MCF 10A (cell line): Measurements from ENCODE around the gene SARNP. TPM values are rescaled to one million over a fixed set of nuclear protein-coding genes. Genes with fewer than 3 reads are reported as not detected.
A peak's percentile ranks its signal among the peaks of the same experiment; 100 is the strongest.

Source experiments
- BruUV-seq: library from RNA; stranded (reverse); fragments of 400-500 nt; replicated peaks from 2 replicates; lab custom pipeline; 2021; lab: Mats Ljungman, UMichigan
- CTCF ChIA-PET: fragments of 300-600 bp; sonication (Branson Sonifier 250); formaldehyde crosslinking; extraction: SDS; loops from one replicate; lab custom pipeline; 2021; ENCODE audit warnings: antibody characterized with exemption, inconsistent platforms; lab: Yijun Ruan, JAX
- POLR2A ChIA-PET: fragments of 300-600, 350-650 bp; sonication (Branson Sonifier 250); formaldehyde crosslinking; extraction: SDS; loops from one replicate; lab custom pipeline; 2020; ENCODE audit warnings: antibody characterized with exemption, inconsistent platforms; lab: Yijun Ruan, JAX
- DNase-seq: peaks from one replicate; pipeline ENCODE4 v3.0.0-alpha.2; 2018; ENCODE audit not compliant: unreplicated experiment
- H3K27ac Mint-ChIP-seq: one replicate; pipeline ENCODE4 v1.8.0; 2022; ENCODE audit warnings: mild to moderate bottlenecking, low read depth, mixed read lengths; ENCODE audit not compliant: unreplicated experiment
- H3K27me3 Mint-ChIP-seq: one replicate; pipeline ENCODE4 v1.8.0; 2022; ENCODE audit warnings: mixed read lengths; ENCODE audit not compliant: insufficient read depth, unreplicated experiment
- H3K36me3 Mint-ChIP-seq: one replicate; pipeline ENCODE4 v1.8.0; 2022; ENCODE audit warnings: mild to moderate bottlenecking, moderate library complexity, mixed read lengths; ENCODE audit not compliant: insufficient read depth, unreplicated experiment
- H3K4me1 Mint-ChIP-seq: one replicate; pipeline ENCODE4 v1.8.0; 2022; ENCODE audit warnings: mixed read lengths; ENCODE audit not compliant: insufficient read depth, unreplicated experiment
- H3K4me3 Mint-ChIP-seq: one replicate; pipeline ENCODE4 v1.8.0; 2022; ENCODE audit warnings: mild to moderate bottlenecking, moderate library complexity, mixed read lengths; ENCODE audit not compliant: unreplicated experiment
- H3K9me3 Mint-ChIP-seq: one replicate; pipeline ENCODE4 v1.8.0; 2022; ENCODE audit warnings: mixed read lengths; ENCODE audit not compliant: unreplicated experiment
- CTCF ChIP-seq: fragments of 200-600 bp; IDR thresholded peaks from one replicate; pipeline ENCODE4 v1.8.0; 2022; ENCODE audit warnings: antibody characterized with exemption, mild to moderate bottlenecking; ENCODE audit not compliant: unreplicated experiment
- intact Hi-C: fragments of 100-400 bp; cut with micrococcal nuclease; formaldehyde crosslinking; loops from 2 replicates; pipeline ENCODE4 v1.14.1; 2022
- total RNA-seq: library from RNA; stranded (reverse); gene quantifications from 2 replicates; pipeline ENCODE4 v1.2.3, GENCODE V29; 2022

Gene SARNP
- total RNA-seq, 1 experiment from 2014 or later, result 61.1 TPM

GRCh38 chr12:55822228-55822627, 4.7 kb upstream of the SARNP start:
- H3K36me3 Mint-ChIP-seq, result peaks cover 50% of the 10 kb centered on the region
- POLR2A ChIA-PET, result interaction anchor here (8.3 kb wide), 1 partner anchor 107 kb away, joined by 207 read pairs; the partner anchor contains the start of genes DGKA and PYM1

GRCh38 chr12:55820679-55821078, 3.2 kb upstream of the SARNP start:
- H3K4me3 Mint-ChIP-seq, result no peak overlapping the region
- intact Hi-C loops, result no loop called here
- H3K36me3 Mint-ChIP-seq, result peaks cover 46% of the 10 kb centered on the region
- H3K27ac Mint-ChIP-seq, result no peak overlapping the region
- ChIA-PET POLR2A (interaction anchor here (0.6 to 8.3 kb wide), 8 partner anchors 10 to 233 kb away, joined by 3 to 207 read pairs (median 4); partner anchors contain the start of genes DGKA, DNAJC14 and PYM1), CTCF (interaction anchor here (0.6 to 2.6 kb wide), 10 partner anchors 8 to 307 kb away, joined by 3 to 19 read pairs (median 3); partner anchors contain the start of genes DNAJC14, ESYT1 and PYM1)
- H3K9me3 Mint-ChIP-seq, result no peaks in the 10 kb centered on the region
- no peak for TF ChIP-seq CTCF
- H3K4me1 Mint-ChIP-seq, result peaks cover 17% of the 10 kb centered on the region
- no TSS peak for BruUV-seq
- no peaks in the 10 kb centered on the region for H3K27me3 Mint-ChIP-seq
- peak; percentile 25 for DNase-seq

More at GRCh38 chr12:55822228-55822627, 4.7 kb upstream of the SARNP start:
- Mint-ChIP-seq H3K9me3 (no peaks in the 10 kb centered on the region), H3K4me1 (peaks cover 21% of the 10 kb centered on the region), H3K27ac (no peak overlapping the region), H3K4me3 (no peak overlapping the region), H3K27me3 (no peaks in the 10 kb centered on the region)
- CTCF ChIA-PET, result interaction anchor here (0.6 to 1.3 kb wide), 3 partner anchors 27 to 127 kb away, joined by 3 to 4 read pairs (median 3); no protein-coding TSS in a partner anchor
- intact Hi-C loops, result no loop called here
- peak; percentile 18 for DNase-seq
- no TSS peak for BruUV-seq
- TF ChIP-seq CTCF, result peak; percentile 23

DNA sequence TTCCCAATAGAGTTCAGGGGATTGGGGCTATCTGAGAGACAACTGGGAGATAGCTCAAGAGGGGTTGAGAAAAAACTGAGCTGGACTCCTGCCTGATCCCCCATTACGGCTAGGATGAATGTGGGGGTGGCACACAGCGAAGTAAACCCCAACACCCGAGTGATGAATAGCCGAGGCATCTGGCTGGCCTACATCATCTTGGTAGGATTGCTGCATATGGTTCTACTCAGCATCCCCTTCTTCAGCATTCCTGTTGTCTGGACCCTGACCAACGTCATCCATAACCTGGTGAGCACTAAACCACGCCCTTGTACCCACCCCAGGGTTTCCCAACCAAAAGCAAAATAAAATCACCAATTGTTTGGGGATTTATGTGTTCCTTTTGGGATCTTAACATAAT, 1.4 kb upstream of the SARNP start:
- H3K9me3 Mint-ChIP-seq, result no peaks in the 10 kb centered on the region
- peaks cover 16% of the 10 kb centered on the region for H3K4me1 Mint-ChIP-seq
- BruUV-seq, result no TSS peak
- no peaks in the 10 kb centered on the region for H3K27me3 Mint-ChIP-seq
- intact Hi-C loops, result loop anchor here (5.0 kb wide), 1 partner anchor 223 kb away; the partner anchor contains the start of gene RPS26
- CTCF ChIA-PET, result interaction anchor here (1.1 to 1.8 kb wide), 8 partner anchors 8 to 221 kb away, joined by 3 to 13 read pairs (median 5); partner anchors contain the start of gene DNAJC14
- H3K4me3 Mint-ChIP-seq, result no peak overlapping the region
- POLR2A ChIA-PET, result interaction anchor here (1.2 to 8.3 kb wide), 16 partner anchors 10 to 403 kb away, joined by 3 to 207 read pairs (median 7); partner anchors contain the start of genes CD63, DGKA, DNAJC14 and ESYT1
- TF ChIP-seq CTCF, result no peak
- H3K27ac Mint-ChIP-seq, result no peak overlapping the region
- DNase-seq, result no peak
- H3K36me3 Mint-ChIP-seq, result peaks cover 57% of the 10 kb centered on the region

- peaks cover 60% of the 10 kb centered on the region for H3K36me3 Mint-ChIP-seq
- intact Hi-C loops, result loop anchor here (5.0 kb wide), 1 partner anchor 224 kb away; the partner anchor contains the start of gene RPS26
These were observed 710 bp upstream of the SARNP start for GRCh38 chr12:55818140-55818728.

More at GRCh38 chr12:55818140-55818728, 710 bp upstream of the SARNP start:
- TSS peak; percentile 52 for BruUV-seq
- H3K4me3 Mint-ChIP-seq, result no peak overlapping the region
- ChIA-PET CTCF (interaction anchor here (0.5 to 2.7 kb wide), 21 partner anchors 9 to 241 kb away, joined by 3 to 15 read pairs (median 4); partner anchors contain the start of genes DNAJC14 and PYM1), POLR2A (interaction anchor here (0.5 to 8.3 kb wide), 38 partner anchors 10 to 1560 kb away, joined by 3 to 207 read pairs (median 6); partner anchors contain the start of genes CBX5, CD63, CS and DGKA)
- H3K9me3 Mint-ChIP-seq, result no peaks in the 10 kb centered on the region
- no peak for TF ChIP-seq CTCF
- DNase-seq, result no peak
- no peak overlapping the region for H3K27ac Mint-ChIP-seq
- no peaks in the 10 kb centered on the region for H3K27me3 Mint-ChIP-seq
- H3K4me1 Mint-ChIP-seq, result peaks cover 16% of the 10 kb centered on the region
